HG03064 (cell line): ENCODE measurements around the gene SNAP29.
"Not testable (repeated sequence)": the region's sequence is repeated elsewhere in the genome, so short reads cannot be mapped to it uniquely, and the experiment has no call there.

Source experiments
- ATAC-seq: cut with Tn5 transposase; IDR thresholded peaks from one replicate; pipeline ENCODE4 v1.9.1; 2021; ENCODE audit warnings: low read depth; ENCODE audit not compliant: unreplicated experiment

Gene SNAP29

GRCh38 chr22:20926243-20926642, 67.4 kb downstream of the SNAP29 start:
- ATAC-seq, result no peak

- no peak for ATAC-seq
Observed at GRCh38 chr22:20927940-20928572, 69.2 kb downstream of the SNAP29 start.

- ATAC-seq, result no peak
Observed at GRCh38 chr22:20928573-20928967, 69.8 kb downstream of the SNAP29 start.

GRCh38 chr22:20930004-20930403, 71.2 kb downstream of the SNAP29 start:
- ATAC-seq, result no peak

- ATAC-seq, result not testable (repeated sequence)
Observed at GRCh38 chr22:20930435-20930834, 71.6 kb downstream of the SNAP29 start.

GRCh38 chr22:20931126-20931654, 72.4 kb downstream of the SNAP29 start:
- no peak for ATAC-seq

GRCh38 chr22:20933910-20934309, 75.1 kb downstream of the SNAP29 start:
- ATAC-seq, result no peak

- ATAC-seq, result not testable (repeated sequence)
Observed at GRCh38 chr22:20935049-20935448, 76.2 kb downstream of the SNAP29 start.

GRCh38 chr22:20935780-20936539, 77.2 kb downstream of the SNAP29 start:
- not testable (repeated sequence) for ATAC-seq

- no peak for ATAC-seq
Observed at GRCh38 chr22:20937031-20937793, 78.4 kb downstream of the SNAP29 start.

GRCh38 chr22:20937794-20938671, 79.2 kb downstream of the SNAP29 start:
- ATAC-seq, result no peak

GRCh38 chr22:20939457-20940185, 80.8 kb downstream of the SNAP29 start:
- ATAC-seq, result not testable (repeated sequence)

- ATAC-seq, result no peak
Observed at GRCh38 chr22:20940186-20940651, 81.4 kb downstream of the SNAP29 start.
